Esophagus squamous epithelium (tissue), 4 donors: ENCODE data around the gene THBS2.

ENCODE experiments used
- CTCF ChIP-seq, 6 experiments: fragments of 450-650 bp in 4 of 6; fragments of 200-600 bp in 2 of 6; sonication (generic) in 2 of 6; IDR thresholded peaks; one replicate each; pipeline ENCODE4 v1.5.1; 2016 to 2019; ENCODE audit warnings: antibody characterized with exemption in 6 of 6, mild to moderate bottlenecking in 4 of 6, moderate library complexity in 4 of 6
- POLR2A ChIP-seq, 4 donors: fragments of 450-650 bp; IDR thresholded peaks; one replicate each; pipeline ENCODE4 v1.6.1; 2017; ENCODE audit warnings: antibody characterized with exemption in 4 of 4, mild to moderate bottlenecking in 4 of 4, moderate library complexity in 3 of 4

- no peak for TF ChIP-seq CTCF (IDR thresholded peaks at IDR 0.05)
- TF ChIP-seq POLR2A (IDR thresholded peaks at IDR 0.05), result no peak
Measured at GRCh38 chr6:169271877-169272216, 18.2 kb upstream of the THBS2 start.
